HepG2 (cell line): ENCODE measurements around the gene RAMP1. TPM values are rescaled to one million over a fixed set of nuclear protein-coding genes. Genes with fewer than 3 reads are reported as not detected.

ENCODE experiments used
- ATAC-seq: fragments of 200-7000 bp; cut with Tn5 transposase; 3 replicates; pipeline ENCODE4 v1.9.1; 2020; ENCODE audit warnings: mild to moderate bottlenecking, moderate library complexity
- BruUV-seq: library from RNA; stranded (reverse); fragments of 400-500 nt; replicated peaks from 2 replicates; lab custom pipeline; 2021; lab: Mats Ljungman, UMichigan
- CTCF ChIA-PET: fragments of 300-600 bp; formaldehyde crosslinking; extraction: SDS; loops from one replicate; lab custom pipeline; 2021; ENCODE audit warnings: low total read pairs, inconsistent platforms, low intra/inter-chr PET ratio; lab: Yijun Ruan, JAX
- POLR2A ChIA-PET: fragments of 350-600 bp; sonication (Branson Sonifier 250); formaldehyde crosslinking; loops from one replicate; lab custom pipeline; 2020; ENCODE audit warnings: antibody characterized with exemption, inconsistent platforms; lab: Yijun Ruan, JAX
- DNase-seq: peaks from one replicate; pipeline ENCODE4 v3.0.0-alpha.2; 2015; ENCODE audit warnings: low spot score
- FAIRE-seq: peaks from 3 replicates; lab custom pipeline; 2011; peaks lifted over from hg19 to GRCh38; lab: Jason Lieb, UNC
- H2AFZ ChIP-seq: one replicate; pipeline ENCODE4 v1.6.1; 2011; ENCODE audit warnings: low read length, inconsistent platforms
- H3K27ac ChIP-seq: fragments of 300-600 bp; 3 replicates; pipeline ENCODE4 v1.8.0; 2011; ENCODE audit warnings: mixed run types, mild to moderate bottlenecking, mixed read lengths, low read length, inconsistent platforms; ENCODE audit not compliant: insufficient read depth; ENCODE audit errors: extremely low read length
- H3K27me3 ChIP-seq, 2 experiments: fragments of 200-600 bp in 1 of 2; 2 replicates in 1 of 2; 3 replicates in 1 of 2; pipeline versions ENCODE4 v1.6.0 to v1.8.0; 2011; ENCODE audit warnings: low read length in 2 of 2, mild to moderate bottlenecking in 2 of 2, moderate library complexity in 2 of 2, inconsistent platforms in 1 of 2; ENCODE audit not compliant: insufficient read depth in 2 of 2, control insufficient read depth in 1 of 2
- H3K36me3 ChIP-seq, 2 experiments: fragments of 200-600 bp in 1 of 2; replicated peaks in 1 of 2; 2 replicates in 1 of 2; 3 replicates in 1 of 2; pipeline versions ENCODE4 v1.5.1 to v1.8.0; 2011; ENCODE audit warnings: low read length in 2 of 2, inconsistent platforms in 1 of 2; ENCODE audit not compliant: insufficient read depth in 2 of 2, control insufficient read depth in 1 of 2
- H3K4me1 ChIP-seq: 2 replicates; pipeline ENCODE4 v1.5.1; 2012; ENCODE audit warnings: low read length, inconsistent platforms; ENCODE audit not compliant: insufficient read depth
- H3K4me2 ChIP-seq: 2 replicates; pipeline ENCODE4 v1.6.0; 2011; ENCODE audit warnings: low read depth, low read length, inconsistent platforms
- H3K4me3 ChIP-seq, 3 experiments: fragments of 200-600 bp in 1 of 3; sonication (generic), shearing (Covaris generic) in 1 of 3; replicated peaks in 1 of 3; 2 replicates each; pipeline ENCODE4 v1.5.1; 2011 to 2016; ENCODE audit warnings: low read length in 3 of 3, inconsistent platforms in 2 of 3, low read depth in 2 of 3, mild to moderate bottlenecking in 2 of 3, control low read depth in 1 of 3, mixed read lengths in 1 of 3; ENCODE audit not compliant: insufficient read depth in 1 of 3
- H3K79me2 ChIP-seq: one replicate; pipeline ENCODE4 v1.6.1; 2011; ENCODE audit warnings: low read length, inconsistent platforms; ENCODE audit not compliant: insufficient read depth
- H3K9ac ChIP-seq: 2 replicates; pipeline ENCODE4 v1.6.0; 2011; ENCODE audit warnings: mild to moderate bottlenecking, low read depth, low read length, inconsistent platforms; ENCODE audit not compliant: insufficient read depth
- H3K9me3 ChIP-seq: 2 replicates; pipeline ENCODE4 v1.5.1; 2012; ENCODE audit warnings: mild to moderate bottlenecking, low read length
- H4K20me1 ChIP-seq: 2 replicates; pipeline ENCODE4 v1.6.0; 2011; ENCODE audit warnings: inconsistent platforms, mild to moderate bottlenecking, low read length, moderate library complexity; ENCODE audit not compliant: insufficient read depth
- ARNTL ChIP-seq: sonication (generic); formaldehyde crosslinking; IDR thresholded peaks from 2 replicates; pipeline ENCODE4 v1.4.0; 2020; ENCODE audit warnings: mild to moderate bottlenecking, missing genetic modification reagents
- KLF15 ChIP-seq: sonication (generic); formaldehyde crosslinking; IDR thresholded peaks from 2 replicates; pipeline ENCODE4 v1.8.1; 2023; ENCODE audit warnings: borderline replicate concordance, mild to moderate bottlenecking, inconsistent platforms, missing genetic modification reagents, mixed read lengths
- NRL ChIP-seq: sonication (generic); formaldehyde crosslinking; IDR thresholded peaks from 2 replicates; pipeline ENCODE4 v1.5.0; 2020; ENCODE audit warnings: missing genetic modification reagents, mild to moderate bottlenecking, moderate library complexity, borderline replicate concordance
- ZNF335 ChIP-seq: sonication (generic); formaldehyde crosslinking; IDR thresholded peaks from 2 replicates; pipeline ENCODE4 v1.4.0; 2020; ENCODE audit warnings: missing genetic modification reagents
- ZNF512 ChIP-seq: sonication (generic); formaldehyde crosslinking; IDR thresholded peaks from 2 replicates; pipeline ENCODE4 v1.4.0; 2020; ENCODE audit warnings: mild to moderate bottlenecking, missing genetic modification reagents
- ZNF691 ChIP-seq: sonication (generic); formaldehyde crosslinking; IDR thresholded peaks from 2 replicates; pipeline ENCODE4 v1.4.0; 2020; ENCODE audit warnings: missing genetic modification reagents, low read depth, mild to moderate bottlenecking, borderline replicate concordance
- WGBS: methylation state at CpG from one replicate; pipeline ENCODE4 v1.1.6; 2017; ENCODE audit warnings: low lambda C conversion rate; 5-methylcytosine and 5-hydroxymethylcytosine counted together
- in situ Hi-C: cut with HindIII; loops from 2 replicates; pipeline ENCODE4 v1.10.0; 2017; ENCODE audit warnings: low pct_unique_long_range_greater_than_20kb; ENCODE audit not compliant: extremely low pct_ligation_motif_present
- intact Hi-C: fragments of 100-400 bp; cut with micrococcal nuclease; formaldehyde crosslinking; loops from one replicate; pipeline ENCODE4 v1.10.0; 2022; ENCODE audit not compliant: unreplicated experiment
- polyA plus RNA-seq, 8 experiments: library from polyadenylated mRNA; depleted of rRNA in 3 of 8; stranded (reverse) in 7 of 8; unstranded in 1 of 8; fragments of >200 nt; fragmentation: Illumina TruSeq in 4 of 8; extraction: Trizol in 4 of 8; gene quantifications; 2 replicates each; pipeline versions ENCODE4 v1.2.1 to v1.2.3, GENCODE V29; 2011 to 2016; ENCODE audit warnings: low read depth in 4 of 8, missing spikeins in 1 of 8, mixed read lengths in 1 of 8; ENCODE audit not compliant: insufficient read depth in 1 of 8
- total RNA-seq, 5 experiments: library from RNA; depleted of rRNA; stranded (reverse); fragments of >200 nt; fragmentation: Illumina TruSeq; extraction: Trizol; gene quantifications; 2 replicates each; pipeline ENCODE4 v1.2.3, GENCODE V29; 2016; ENCODE audit warnings: low read depth in 1 of 5

RAMP1 gene
- total and polyA plus RNA-seq, 2 of the 13 experiments (the other 11 are each of a cell fraction or from before 2014, with no cell fraction given): 0.29 to 0.61 TPM

GRCh38 chr2:237924164-237924534 is 64.7 kb downstream of the RAMP1 start:
- ChIA-PET POLR2A (no interaction called here), CTCF (interaction anchor here (0.8 to 1.6 kb wide), 4 partner anchors 65 to 236 kb away, joined by 4 to 6 read pairs (median 5); no protein-coding TSS in a partner anchor)
- DNase-seq: no peak
- BruUV-seq: no TSS peak
- no peak for FAIRE-seq
- Histone ChIP-seq H4K20me1 (no peaks in the 10 kb centered on the region), H2AFZ (no peak overlapping the region), H3K36me3 (no peaks in the 10 kb centered on the region), H3K4me1 (peaks cover 8% of the 10 kb centered on the region), H3K79me2 (no peaks in the 10 kb centered on the region), H3K4me2 (no peak overlapping the region), H3K4me3 (no peak overlapping the region), H3K27ac (no peak overlapping the region), H3K9me3 (no peaks in the 10 kb centered on the region), H3K9ac (no peak overlapping the region), H3K27me3 (peaks cover 2 to 41% of the 10 kb centered on the region in 2 experiments; a peak in 4 of 5 replicates)
- ATAC-seq: no peak
- in situ Hi-C loops: no loop called here
- intact Hi-C loops: no loop called here
- WGBS: 77% methylated on average over 14 of the region's 14 CpGs
- TF ChIP-seq ZNF691 (CRISPR knock-in tag) (no peak), ARNTL (CRISPR knock-in tag) (no peak), ZNF512 (CRISPR knock-in tag) (0 out of 2 replicates have a peak, but pooled peaks have one; percentile 18), ZNF335 (CRISPR knock-in tag) (no peak), KLF15 (CRISPR knock-in tag) (no peak), NRL (CRISPR knock-in tag) (no peak)
